Fibroblast of lung (primary cell): Measurements from ENCODE around the gene LBH. TPM values are rescaled to one million over a fixed set of nuclear protein-coding genes. Genes with fewer than 3 reads are reported as not detected.

ENCODE experiments used
- DNase-seq, 2 donors: peaks; one replicate each; pipeline versions ENCODE4 v3.0.0 to v3.0.0-alpha.2; 2010; ENCODE audit warnings: low read depth in 2 of 2
- H2AFZ ChIP-seq: 2 replicates; pipeline ENCODE4 v1.5.1; 2012; ENCODE audit warnings: low read length, control low read depth, inconsistent platforms
- H3K27ac ChIP-seq: 2 replicates; pipeline ENCODE4 v1.5.1; 2011; ENCODE audit warnings: low read length, control low read depth; ENCODE audit not compliant: insufficient read depth
- H3K27me3 ChIP-seq: 2 replicates; pipeline ENCODE4 v1.5.1; 2011; ENCODE audit warnings: mild to moderate bottlenecking, low read length; ENCODE audit not compliant: control insufficient read depth, insufficient read depth
- H3K36me3 ChIP-seq: 2 replicates; pipeline ENCODE4 v1.5.1; 2011; ENCODE audit warnings: low read length; ENCODE audit not compliant: control insufficient read depth, insufficient read depth
- H3K4me1 ChIP-seq: 2 replicates; pipeline ENCODE4 v1.5.1; 2011; ENCODE audit warnings: low read length; ENCODE audit not compliant: control insufficient read depth, insufficient read depth; ENCODE audit errors: extremely low read depth
- H3K4me2 ChIP-seq: 2 replicates; pipeline ENCODE4 v1.5.1; 2011; ENCODE audit warnings: low read length, control low read depth; ENCODE audit not compliant: insufficient read depth; ENCODE audit errors: extremely low read depth
- H3K4me3 ChIP-seq, 4 experiments: fragments of 200-600 bp in 1 of 4; sonication (generic) in 1 of 4; replicated peaks in 1 of 4; 2 replicates each; pipeline ENCODE4 v1.5.1; 2011 to 2016; ENCODE audit warnings: low read length in 4 of 4, low read depth in 3 of 4, mild to moderate bottlenecking in 3 of 4, control low read depth in 2 of 4, inconsistent platforms in 1 of 4, mixed read lengths in 1 of 4; ENCODE audit not compliant: insufficient read depth in 1 of 4; ENCODE audit errors: control extremely low read depth in 1 of 4
- H3K79me2 ChIP-seq: 2 replicates; pipeline ENCODE4 v1.5.1; 2012; ENCODE audit warnings: mild to moderate bottlenecking, low read length, inconsistent platforms; ENCODE audit not compliant: control insufficient read depth, insufficient read depth
- H3K9ac ChIP-seq: 2 replicates; pipeline ENCODE4 v1.5.1; 2011; ENCODE audit warnings: mild to moderate bottlenecking, low read length, control low read depth; ENCODE audit not compliant: insufficient read depth
- H3K9me3 ChIP-seq: 2 replicates; pipeline ENCODE4 v1.5.1; 2012; ENCODE audit warnings: low read depth, low read length; ENCODE audit not compliant: control insufficient read depth, insufficient read depth
- H4K20me1 ChIP-seq: 2 replicates; pipeline ENCODE4 v1.5.1; 2011; ENCODE audit warnings: low read length; ENCODE audit not compliant: control insufficient read depth, insufficient read depth; ENCODE audit errors: extremely low read depth
- EZH2 ChIP-seq: IDR thresholded peaks from 2 replicates; pipeline ENCODE4 v1.5.1; 2012; ENCODE audit warnings: low read length, control low read depth, mild to moderate bottlenecking; ENCODE audit errors: missing control alignments
- polyA plus RNA-seq, 2 donors: library from polyadenylated mRNA; depleted of rRNA in 1 of 2; stranded (reverse) in 1 of 2; unstranded in 1 of 2; fragments of >200 nt; gene quantifications; 2 replicates each; pipeline ENCODE4 v1.2.1, GENCODE V29; 2011 to 2012; ENCODE audit warnings: missing spikeins in 1 of 2
- total RNA-seq: library from RNA; depleted of rRNA; stranded (reverse); fragments of >200 nt; gene quantifications from 2 replicates; pipeline ENCODE4 v1.2.1, GENCODE V29; 2014
- TF ChIP-seq, protein P1 (sequence below), 2 donors: IDR thresholded peaks in 1 of 2; conservative IDR thresholded peaks in 1 of 2; 1 replicate in 1 of 2; 2 replicates in 1 of 2; pipeline ENCODE4 v1.5.1; 2011 to 2012; ENCODE audit warnings: low read length in 2 of 2, control low read depth in 1 of 2, inconsistent platforms in 1 of 2, low read depth in 1 of 2, mild to moderate bottlenecking in 1 of 2

LBH gene
- total and polyA plus RNA-seq, 2 donors (not counting 1 experiment from before 2014, with no cell fraction given): 604 to 926 TPM

DNA sequence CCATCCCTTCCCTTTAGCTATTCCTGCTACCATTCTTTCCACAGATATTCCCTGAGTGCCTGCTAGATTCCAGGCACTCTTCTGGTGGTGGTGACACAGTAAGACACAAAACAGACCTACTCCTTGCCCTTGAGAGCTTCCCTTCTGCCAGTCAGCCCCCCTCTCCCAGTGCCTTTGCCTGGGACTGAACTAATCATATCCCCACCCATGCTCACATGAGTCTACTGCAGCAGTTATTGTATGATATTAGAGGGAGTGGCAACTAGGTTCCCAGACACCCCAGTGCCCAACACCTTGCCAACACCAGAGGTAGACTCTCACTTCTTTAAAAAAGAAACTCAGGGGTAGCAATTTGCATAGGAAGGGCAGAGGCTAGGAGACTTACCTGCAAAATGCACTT is 7.2 kb upstream of the LBH start:
- Histone ChIP-seq H3K4me2 (no peak overlapping the region), H3K9ac (no peak overlapping the region), H3K27ac (no peak overlapping the region), H3K27me3 (no peaks in the 10 kb centered on the region), H3K4me1 (peaks cover 11% of the 10 kb centered on the region), H3K9me3 (no peaks in the 10 kb centered on the region), H3K4me3 (no peak overlapping the region), H2AFZ (no peak overlapping the region), H3K79me2 (no peaks in the 10 kb centered on the region), H3K36me3 (no peaks in the 10 kb centered on the region), H4K20me1 (no peaks in the 10 kb centered on the region)
- no peak for DNase-seq
- TF ChIP-seq EZH2: no peak
- TF ChIP-seq, protein P1, sequence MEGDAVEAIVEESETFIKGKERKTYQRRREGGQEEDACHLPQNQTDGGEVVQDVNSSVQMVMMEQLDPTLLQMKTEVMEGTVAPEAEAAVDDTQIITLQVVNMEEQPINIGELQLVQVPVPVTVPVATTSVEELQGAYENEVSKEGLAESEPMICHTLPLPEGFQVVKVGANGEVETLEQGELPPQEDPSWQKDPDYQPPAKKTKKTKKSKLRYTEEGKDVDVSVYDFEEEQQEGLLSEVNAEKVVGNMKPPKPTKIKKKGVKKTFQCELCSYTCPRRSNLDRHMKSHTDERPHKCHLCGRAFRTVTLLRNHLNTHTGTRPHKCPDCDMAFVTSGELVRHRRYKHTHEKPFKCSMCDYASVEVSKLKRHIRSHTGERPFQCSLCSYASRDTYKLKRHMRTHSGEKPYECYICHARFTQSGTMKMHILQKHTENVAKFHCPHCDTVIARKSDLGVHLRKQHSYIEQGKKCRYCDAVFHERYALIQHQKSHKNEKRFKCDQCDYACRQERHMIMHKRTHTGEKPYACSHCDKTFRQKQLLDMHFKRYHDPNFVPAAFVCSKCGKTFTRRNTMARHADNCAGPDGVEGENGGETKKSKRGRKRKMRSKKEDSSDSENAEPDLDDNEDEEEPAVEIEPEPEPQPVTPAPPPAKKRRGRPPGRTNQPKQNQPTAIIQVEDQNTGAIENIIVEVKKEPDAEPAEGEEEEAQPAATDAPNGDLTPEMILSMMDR (conservative IDR thresholded peaks at IDR 0.05 in 1 of 2, IDR thresholded peaks at IDR 0.05 in 1 of 2; ENCODE audit: low read depth in 1 of 2, low read length in 2 of 2): no peak

DNA sequence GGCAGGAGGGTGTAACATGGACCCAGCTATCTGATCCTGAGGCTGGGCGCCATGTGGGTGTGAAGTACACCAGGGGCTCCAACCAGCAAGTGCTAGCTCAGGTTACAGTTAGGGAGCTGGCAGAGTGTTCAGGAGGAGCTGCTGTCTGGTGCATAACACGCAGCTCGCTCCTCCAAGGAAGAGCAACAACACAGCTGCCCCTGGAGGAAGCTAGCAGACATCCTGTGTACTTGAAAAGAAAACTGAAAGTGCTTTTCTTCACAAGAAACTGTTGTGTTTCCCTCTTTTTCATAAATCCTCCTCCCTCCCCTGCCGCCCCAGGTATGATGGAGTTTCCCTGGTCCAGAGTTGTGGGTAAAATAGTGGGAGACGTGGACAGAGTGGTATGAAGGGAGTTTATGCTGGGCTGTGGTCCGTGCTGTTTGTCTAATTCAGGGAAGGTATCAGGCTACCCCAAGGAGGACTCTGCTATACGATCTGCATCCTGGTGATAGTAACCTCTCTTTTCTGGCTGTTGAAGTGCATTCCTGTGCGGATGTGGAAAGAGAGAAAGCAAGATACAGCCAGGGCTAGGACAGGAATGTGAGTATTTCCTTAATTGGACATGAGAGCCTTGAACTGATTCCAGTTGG is 6.1 kb upstream of the LBH start:
- DNase-seq: peak; percentile 72 to 88
- Histone ChIP-seq H3K27ac (peak overlapping the region; percentile 70), H3K36me3 (no peaks in the 10 kb centered on the region), H3K9me3 (no peaks in the 10 kb centered on the region), H3K9ac (no peak overlapping the region), H4K20me1 (no peaks in the 10 kb centered on the region), H3K4me3 (peak overlapping the region; percentile 44 to 58 (median 54)), H3K4me2 (peak overlapping the region; percentile 98), H3K27me3 (no peaks in the 10 kb centered on the region), H3K79me2 (no peaks in the 10 kb centered on the region), H3K4me1 (peaks cover 11% of the 10 kb centered on the region), H2AFZ (peak overlapping the region; percentile 72)
- TF ChIP-seq, protein P1 (conservative IDR thresholded peaks at IDR 0.05 in 1 of 2, IDR thresholded peaks at IDR 0.05 in 1 of 2; ENCODE audit: low read depth in 1 of 2, low read length in 2 of 2): peak; percentile 5 to 12
- TF ChIP-seq EZH2: no peak

DNA sequence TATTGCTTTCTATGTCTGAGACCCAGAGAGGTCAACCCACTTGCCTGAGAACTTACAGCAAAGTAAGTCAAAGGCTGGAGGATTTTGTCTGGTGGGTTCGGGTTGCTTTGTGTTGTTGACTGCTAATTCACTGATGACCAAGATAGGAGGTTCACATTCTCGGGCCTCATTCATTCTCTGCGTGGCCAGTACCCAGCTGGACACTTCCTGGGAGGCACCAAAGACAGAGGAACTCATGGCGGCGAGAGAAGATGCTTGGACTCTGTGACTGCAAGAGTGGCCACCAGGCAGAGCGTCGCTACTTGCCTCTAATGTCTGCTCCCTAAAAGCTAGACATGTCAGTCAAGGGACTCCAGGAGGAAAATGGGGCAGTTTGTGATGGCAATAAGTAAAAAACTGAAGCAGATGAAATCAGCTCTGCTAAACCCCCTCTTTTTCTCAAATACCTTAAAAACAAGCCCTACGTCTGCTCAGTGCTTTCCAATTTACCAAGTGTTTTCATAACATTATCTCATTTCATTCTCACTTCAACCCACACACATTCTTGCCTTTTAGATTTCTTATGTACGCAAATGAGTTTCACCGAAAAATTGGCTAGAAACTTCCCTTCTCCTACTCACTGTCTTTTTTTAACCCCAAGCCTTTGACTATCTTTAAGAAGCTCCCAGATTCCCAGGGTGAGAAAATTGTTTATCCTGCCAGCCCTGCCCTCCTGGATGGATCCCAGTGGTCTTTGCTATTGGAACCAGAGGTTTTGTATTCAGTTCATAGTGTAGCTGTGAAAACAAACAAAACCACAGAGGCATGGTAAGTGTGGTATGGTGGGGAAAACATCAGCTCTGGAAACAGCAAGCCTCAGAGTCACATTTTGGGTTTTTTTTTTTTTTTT is 4.9 kb upstream of the LBH start:
- peak in 1 of 2 donors; percentile 94 for DNase-seq
- peak overlapping the region; percentile 39 for H3K9ac ChIP-seq
- peak overlapping the region; percentile 29 for H2AFZ ChIP-seq
- H3K4me2 ChIP-seq: peak overlapping the region; percentile 98
- peak overlapping the region; percentile 18 for H3K27ac ChIP-seq
- no peaks in the 10 kb centered on the region for H3K36me3 ChIP-seq
- H3K79me2 ChIP-seq: peaks cover under 1% of the 10 kb centered on the region
- H3K27me3 ChIP-seq: no peaks in the 10 kb centered on the region
- H3K4me1 ChIP-seq: peaks cover 14% of the 10 kb centered on the region
- H3K9me3 ChIP-seq: no peaks in the 10 kb centered on the region
- TF ChIP-seq, protein P1 (conservative IDR thresholded peaks at IDR 0.05 in 1 of 2, IDR thresholded peaks at IDR 0.05 in 1 of 2; ENCODE audit: low read depth in 1 of 2, low read length in 2 of 2): no peak
- no peak for TF ChIP-seq EZH2
- H4K20me1 ChIP-seq: no peaks in the 10 kb centered on the region
- H3K4me3 ChIP-seq: no peak overlapping the region
